Spleen (tissue), 11 donors: ENCODE data around the gene GRM3. TPM values are rescaled to one million over a fixed set of nuclear protein-coding genes. Genes with fewer than 3 reads are reported as not detected.

Experiments used
- DNase-seq: peaks from one replicate; pipeline ENCODE4 v3.0.0-alpha.2; 2020
- H3K27ac ChIP-seq, 8 donors: fragments of 200-600 bp; sonication (generic) in 7 of 8; 1 replicate in 4 of 8; 2 replicates in 4 of 8; pipeline versions ENCODE4 v1.5.0 to v1.8.0; 2016 to 2021; ENCODE audit warnings: inconsistent platforms in 4 of 8, mild to moderate bottlenecking in 4 of 8, moderate library complexity in 1 of 8
- H3K27me3 ChIP-seq, 7 donors: fragments of 200-600 bp; sonication (generic) in 6 of 7; replicated peaks in 1 of 7; 1 replicate in 4 of 7; 2 replicates in 3 of 7; pipeline versions ENCODE4 v1.5.0 to v1.8.0; 2016 to 2021; ENCODE audit warnings: inconsistent platforms in 3 of 7, mild to moderate bottlenecking in 1 of 7
- H3K36me3 ChIP-seq, 6 donors: fragments of 200-600 bp; sonication (generic) in 5 of 6; 1 replicate in 4 of 6; 2 replicates in 2 of 6; pipeline versions ENCODE4 v1.5.0 to v1.8.0; 2016 to 2021; ENCODE audit warnings: inconsistent platforms in 2 of 6
- H3K4me1 ChIP-seq, 6 donors: fragments of 200-600 bp; sonication (generic) in 5 of 6; 1 replicate in 3 of 6; 2 replicates in 3 of 6; pipeline versions ENCODE4 v1.5.0 to v1.8.0; 2016 to 2021; ENCODE audit warnings: inconsistent platforms in 3 of 6
- H3K4me3 ChIP-seq, 8 donors: fragments of 200-600 bp; sonication (generic) in 7 of 8; 1 replicate in 4 of 8; 2 replicates in 4 of 8; pipeline versions ENCODE4 v1.5.0 to v1.8.0; 2016 to 2021; ENCODE audit warnings: inconsistent platforms in 4 of 8, mild to moderate bottlenecking in 4 of 8, moderate library complexity in 2 of 8
- H3K9me3 ChIP-seq, 8 donors: fragments of 200-600 bp; sonication (generic) in 7 of 8; 1 replicate in 4 of 8; 2 replicates in 4 of 8; pipeline versions ENCODE4 v1.5.0 to v1.8.0; 2016 to 2021; ENCODE audit warnings: inconsistent platforms in 4 of 8
- CTCF ChIP-seq, 11 experiments: fragments of 200-600 bp in 7 of 11; fragments of 450-650 bp in 4 of 11; sonication (generic) in 4 of 11; IDR thresholded peaks in 8 of 11; conservative IDR thresholded peaks in 3 of 11; 1 replicate in 7 of 11; 2 replicates in 4 of 11; pipeline versions ENCODE4 v1.4.0 to v1.8.0; 2016 to 2021; ENCODE audit warnings: antibody characterized with exemption in 11 of 11, inconsistent platforms in 4 of 11, mild to moderate bottlenecking in 1 of 11
- POLR2A ChIP-seq, 3 donors: fragments of 450-650 bp; IDR thresholded peaks; one replicate each; pipeline ENCODE4 v1.5.1; 2017; ENCODE audit warnings: antibody characterized with exemption in 3 of 3, mild to moderate bottlenecking in 1 of 3
- POLR2AphosphoS5 ChIP-seq, 3 donors: sonication (generic); formaldehyde crosslinking; IDR thresholded peaks; one replicate each; pipeline ENCODE4 v1.5.1; 2017; ENCODE audit warnings: antibody characterized with exemption in 3 of 3
- WGBS, 5 donors: extraction: QIAGEN DNeasy Blood & Tissue Kit in 3 of 5; methylation state at CpG; one replicate each; pipeline versions ENCODE4 v1.1.5 to v1.1.7; 2013 to 2018; 5-methylcytosine and 5-hydroxymethylcytosine counted together
- intact Hi-C: fragments of 100-400 bp; cut with DNase I; formaldehyde crosslinking; loops from one replicate; pipeline ENCODE4 v1.15.0; 2023; ENCODE audit warnings: low total_unique reads
- polyA plus RNA-seq, 3 donors: library from polyadenylated mRNA; stranded (reverse); fragments of 200-250 nt; gene quantifications; one replicate each; pipeline ENCODE4 v1.2.1, GENCODE V29; 2013
- total RNA-seq, 7 donors: library from RNA; depleted of rRNA in 3 of 7; stranded (reverse); fragments of >200 nt in 3 of 7; fragmentation: NEBNext Ultra II Directional in 4 of 7; extraction: Animal tissue kit (Norgen Biotek cat#: 25700) in 4 of 7; gene quantifications; one replicate each; pipeline versions ENCODE4 v1.1.0 to v1.2.1, GENCODE V29; 2016 to 2021
- donor health status: healthy with polysubstance abuse.
- donor health status: DM: no; HTN: no; CAD: no; lungs with moderate emphysema.
- donor health status: DM: no; HTN: no; CAD: no.
- donor health status: Bipolar disorder and iron deficiency.
- donor health status: healthy.
- donor health status: DM: no; HTN: no; CAD: no.
- donor health status: DM: yes; HTN: yes; CAD: no.

The GRM3 gene
- total and polyA plus RNA-seq, 10 donors, result 0.21 to 0.37 TPM; not detected in 8

GRCh38 chr7:86913709-86914108 is 270.0 kb downstream of the GRM3 start:
- no peak overlapping the region for H3K4me3 ChIP-seq
- intact Hi-C loops, result no loop called here

More at GRCh38 chr7:86913709-86914108, 270.0 kb downstream of the GRM3 start:
- 75 to 89% (median 87%) methylated on average over 4 of the region's 4 CpGs for WGBS, 5 donors
- peaks cover 0 to 8% (median 3%) of the 10 kb centered on the region in 6 donors for H3K36me3 ChIP-seq
- H3K27ac ChIP-seq, result no peak overlapping the region
- DNase-seq, result no peak
- H3K27me3 ChIP-seq, result no peaks in the 10 kb centered on the region
- H3K4me1 ChIP-seq, result no peaks in the 10 kb centered on the region
- TF ChIP-seq POLR2AphosphoS5 (IDR thresholded peaks at IDR 0.05) (no peak), CTCF (IDR thresholded peaks at IDR 0.05 in 8 of 11, conservative IDR thresholded peaks at IDR 0.05 in 3 of 11) (no peak), POLR2A (IDR thresholded peaks at IDR 0.05) (no peak)
- H3K9me3 ChIP-seq, result no peaks in the 10 kb centered on the region
